Stimulated activated memory B cell treated with anti-CD40 and anti-IgM and Interleukin-4, amounts not matched to agents 10 μg/mL and 1 μg/mL and 100 μg/mL, for 72 hours (primary cell): ENCODE results near the gene MPI.
"Not testable (repeated sequence)": the region's sequence is repeated elsewhere in the genome, so short reads cannot be mapped to it uniquely, and the experiment has no call there.

Experiments used
- ATAC-seq: fragments of 150-1000 bp; cut with Tn5 transposase; 2 replicates; pipeline ENCODE4 v1.10.0; 2021
- H3K27ac Mint-ChIP-seq: one replicate; pipeline ENCODE4 v1.8.0; 2022; ENCODE audit warnings: mild to moderate bottlenecking, mixed read lengths
- H3K27me3 Mint-ChIP-seq: one replicate; pipeline ENCODE4 v1.8.0; 2022; ENCODE audit warnings: mixed read lengths
- H3K36me3 Mint-ChIP-seq: one replicate; pipeline ENCODE4 v1.8.0; 2022; ENCODE audit warnings: mixed read lengths
- H3K4me1 Mint-ChIP-seq: one replicate; pipeline ENCODE4 v1.8.0; 2022; ENCODE audit warnings: mixed read lengths
- H3K4me3 Mint-ChIP-seq: one replicate; pipeline ENCODE4 v1.8.0; 2022; ENCODE audit warnings: mild to moderate bottlenecking, moderate library complexity, mixed read lengths
- H3K9me3 Mint-ChIP-seq: one replicate; pipeline ENCODE4 v1.8.0; 2022; ENCODE audit warnings: mixed read lengths

The MPI gene

DNA sequence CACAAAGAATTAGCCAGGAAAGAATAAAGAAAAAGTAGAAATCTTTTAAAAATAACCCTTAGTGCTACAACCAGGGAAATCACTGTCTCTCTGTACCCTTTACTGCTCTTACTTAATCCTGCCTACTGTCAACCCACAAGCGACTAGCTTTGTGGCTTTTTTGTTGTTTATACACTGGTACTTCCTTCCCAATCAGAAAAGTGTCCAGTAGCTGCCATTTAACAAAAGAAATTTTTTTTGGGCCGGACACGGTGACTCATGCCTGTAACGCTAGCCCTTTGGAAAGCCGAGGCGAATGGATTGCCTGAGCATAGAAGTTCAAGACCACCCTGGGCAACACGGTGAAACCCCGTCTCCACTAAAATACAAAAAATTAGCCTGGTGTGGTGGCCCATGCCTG is 30.6 kb downstream of the MPI start:
- Mint-ChIP-seq H3K9me3 (no peaks in the 10 kb centered on the region), H3K36me3 (peaks cover 49% of the 10 kb centered on the region), H3K4me1 (no peaks in the 10 kb centered on the region), H3K27ac (no peak overlapping the region), H3K4me3 (no peak overlapping the region), H3K27me3 (no peaks in the 10 kb centered on the region)
- no peak for ATAC-seq

DNA sequence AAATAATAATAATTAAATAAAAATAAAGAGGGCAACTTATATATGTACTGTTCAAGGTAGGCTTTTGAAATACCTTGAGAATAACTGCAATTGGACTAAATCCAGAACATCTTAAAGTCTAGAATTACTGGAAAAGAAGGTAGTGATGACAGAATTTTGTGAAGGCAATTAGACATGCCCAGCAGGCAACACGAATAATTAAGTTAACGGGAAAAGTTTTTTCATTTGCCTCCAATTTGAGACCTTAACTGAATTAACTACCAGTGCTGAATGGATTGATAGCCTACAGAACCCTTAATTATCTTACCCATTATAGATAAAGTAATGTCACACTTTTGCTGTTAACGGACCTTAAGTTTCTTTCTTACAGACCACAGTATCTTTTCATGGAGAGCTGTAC is 34.7 kb downstream of the MPI start:
- Mint-ChIP-seq H3K27me3 (no peaks in the 10 kb centered on the region), H3K9me3 (no peaks in the 10 kb centered on the region), H3K4me3 (no peak overlapping the region), H3K4me1 (no peaks in the 10 kb centered on the region), H3K27ac (no peak overlapping the region), H3K36me3 (peaks cover 34% of the 10 kb centered on the region)
- ATAC-seq: no peak

DNA sequence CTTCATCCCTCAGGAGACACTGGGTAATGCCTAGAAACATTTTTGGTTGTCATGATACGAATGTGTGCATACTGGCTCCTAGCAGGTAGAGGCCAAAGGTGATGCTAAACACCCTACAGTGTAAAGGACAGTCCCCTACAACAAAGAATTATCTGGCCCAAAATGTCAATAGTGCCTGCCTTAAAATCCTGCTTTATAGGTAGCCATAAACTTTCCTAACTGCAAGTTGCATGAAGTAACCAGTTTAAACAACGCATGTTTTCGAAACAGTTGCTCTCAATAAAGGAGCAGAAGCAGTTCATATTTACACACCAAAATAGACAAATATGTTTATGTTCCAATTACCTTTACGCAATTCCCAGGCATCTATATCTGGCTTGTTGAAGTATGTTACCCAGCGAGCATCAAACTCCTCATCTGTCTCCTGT is 38.9 kb downstream of the MPI start:
- Mint-ChIP-seq H3K9me3 (no peaks in the 10 kb centered on the region), H3K36me3 (peaks cover 13% of the 10 kb centered on the region)

DNA sequence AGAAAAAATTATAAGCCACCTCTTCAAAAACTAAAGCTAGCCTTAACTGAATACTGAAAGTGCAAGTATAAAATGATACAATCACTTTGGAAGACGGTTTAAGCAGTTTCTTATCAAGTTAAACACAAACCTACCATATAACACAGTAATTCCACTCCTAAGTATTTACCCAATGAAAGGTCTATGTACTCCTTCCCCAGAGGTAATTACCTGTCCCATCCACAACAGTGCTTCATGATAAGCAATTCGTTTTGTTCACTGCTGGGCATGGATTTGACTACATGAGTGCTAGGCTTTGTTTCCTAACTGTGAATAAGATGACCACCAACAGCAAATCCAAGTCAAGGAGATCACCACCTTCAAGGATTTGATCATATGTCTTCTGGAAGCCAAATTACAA is 43.7 kb downstream of the MPI start:
- Mint-ChIP-seq H3K9me3 (no peaks in the 10 kb centered on the region), H3K4me3 (no peak overlapping the region), H3K27me3 (no peaks in the 10 kb centered on the region), H3K36me3 (peaks cover 12% of the 10 kb centered on the region), H3K27ac (no peak overlapping the region), H3K4me1 (peaks cover 28% of the 10 kb centered on the region)
- no peak for ATAC-seq

More for the DNA sequence above, 38.9 kb downstream of the MPI start:
- ATAC-seq: no peak
- H3K4me3 Mint-ChIP-seq: no peak overlapping the region
- no peaks in the 10 kb centered on the region for H3K27me3 Mint-ChIP-seq
- peaks cover 6% of the 10 kb centered on the region for H3K4me1 Mint-ChIP-seq
- H3K27ac Mint-ChIP-seq: no peak overlapping the region

GRCh38 chr15:74935193-74935592 is 45.4 kb downstream of the MPI start:
- H3K4me3 Mint-ChIP-seq: peak overlapping the region; percentile 33
- H3K4me1 Mint-ChIP-seq: peaks cover 28% of the 10 kb centered on the region
- peaks cover 12% of the 10 kb centered on the region for H3K36me3 Mint-ChIP-seq
- H3K27ac Mint-ChIP-seq: peak overlapping the region; percentile 47
- H3K27me3 Mint-ChIP-seq, H3K9me3 Mint-ChIP-seq, ATAC-seq: not testable (repeated sequence)

DNA sequence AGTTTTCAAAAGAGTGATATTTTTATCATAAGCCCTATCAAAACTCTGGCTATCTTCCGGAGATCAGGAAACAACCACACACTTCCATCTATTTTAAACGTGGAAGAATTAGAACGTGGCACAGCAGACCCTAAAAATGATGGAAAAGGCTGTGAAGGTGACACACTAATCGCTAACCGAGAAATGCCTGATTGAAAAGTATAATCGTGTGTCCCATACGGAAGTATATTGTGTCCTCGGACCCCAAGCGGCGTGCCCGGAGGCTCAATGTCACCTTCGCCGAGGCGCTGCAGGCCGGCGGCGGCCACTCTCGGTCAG is 47.4 kb downstream of the MPI start:
- H3K4me1 Mint-ChIP-seq: peaks cover 28% of the 10 kb centered on the region
- peaks cover 5% of the 10 kb centered on the region for H3K36me3 Mint-ChIP-seq
- ATAC-seq: no peak
- H3K9me3 Mint-ChIP-seq: no peaks in the 10 kb centered on the region
- H3K27ac Mint-ChIP-seq: peak overlapping the region; percentile 88
- no peaks in the 10 kb centered on the region for H3K27me3 Mint-ChIP-seq
- H3K4me3 Mint-ChIP-seq: peak overlapping the region; percentile 88

DNA sequence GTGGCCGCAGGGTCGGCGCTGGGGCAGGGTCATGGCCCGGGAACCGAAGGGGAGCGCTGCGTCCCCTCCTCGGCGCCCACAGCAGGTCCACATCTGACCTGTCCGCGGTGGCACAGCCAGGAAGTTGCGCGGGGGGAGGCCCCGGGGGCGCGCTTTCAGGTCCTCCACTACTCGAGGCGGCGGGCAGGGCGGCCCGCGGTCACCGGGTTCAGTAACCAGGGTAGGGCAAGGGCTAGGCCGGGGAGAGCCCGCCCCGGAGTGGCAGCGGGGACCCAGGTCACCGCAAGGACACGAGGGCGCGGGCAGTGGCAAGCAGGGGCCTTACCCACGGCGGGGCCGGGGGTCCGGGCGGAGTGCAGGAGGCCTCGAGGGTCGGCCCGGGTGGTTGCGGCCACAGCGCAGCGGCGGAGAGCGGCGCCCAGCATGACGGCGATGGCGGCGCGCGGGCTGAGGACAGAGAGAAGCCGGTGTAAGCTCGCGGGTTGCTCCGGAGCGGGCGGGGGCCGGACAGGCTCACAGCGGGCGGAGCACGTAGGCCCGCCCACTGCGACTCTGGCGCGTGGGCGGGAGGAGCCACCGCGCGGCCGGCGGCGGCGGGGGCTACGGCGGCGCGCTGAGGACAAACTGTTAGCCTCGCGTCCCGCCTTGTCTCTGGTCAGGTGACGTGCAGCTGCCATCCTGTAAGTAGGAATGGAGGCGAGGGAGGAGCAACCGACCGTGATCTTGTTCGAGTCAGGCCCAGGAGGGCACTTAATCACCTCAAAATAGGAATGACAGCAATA is 47.9 kb downstream of the MPI start, which contains the start of gene COX5A:
Gene COX5A, minus strand, starts transcription at position 484 of the 782 bp plus-strand sequence. Its CDS starts 59 bp downstream, at position 425.
- H3K4me3 Mint-ChIP-seq: peak within 1 kb of the TSS; percentile 88
- peak; percentile 98 for ATAC-seq
- no peaks in the 10 kb centered on the region for H3K9me3 Mint-ChIP-seq
- peak within 1 kb of the TSS; percentile 88 for H3K27ac Mint-ChIP-seq
- peaks cover 28% of the 10 kb centered on the region for H3K4me1 Mint-ChIP-seq
- H3K36me3 Mint-ChIP-seq: peaks cover 5% of the 10 kb centered on the region
- no peaks in the 10 kb centered on the region for H3K27me3 Mint-ChIP-seq

GRCh38 chr15:74950078-74950908 is 60.5 kb downstream of the MPI start:
- H3K27me3 Mint-ChIP-seq: peaks cover 7% of the 10 kb centered on the region
- peaks cover 6% of the 10 kb centered on the region for H3K4me1 Mint-ChIP-seq
- no peak overlapping the region for H3K27ac Mint-ChIP-seq
- no peak overlapping the region for H3K4me3 Mint-ChIP-seq
- ATAC-seq: peak; percentile 75
- H3K9me3 Mint-ChIP-seq: no peaks in the 10 kb centered on the region
- H3K36me3 Mint-ChIP-seq: no peaks in the 10 kb centered on the region

GRCh38 chr15:74951006-74951405 is 61.2 kb downstream of the MPI start:
- no peaks in the 10 kb centered on the region for H3K36me3 Mint-ChIP-seq
- no peaks in the 10 kb centered on the region for H3K9me3 Mint-ChIP-seq
- no peak for ATAC-seq
- peaks cover 12% of the 10 kb centered on the region for H3K27me3 Mint-ChIP-seq
- no peak overlapping the region for H3K4me3 Mint-ChIP-seq
- no peak overlapping the region for H3K27ac Mint-ChIP-seq
- peaks cover 13% of the 10 kb centered on the region for H3K4me1 Mint-ChIP-seq
